GM23248 (cell line): Measurements from ENCODE around the gene DEFB123. TPM values are rescaled to one million over a fixed set of nuclear protein-coding genes. Genes with fewer than 3 reads are reported as not detected.

ENCODE experiments used
- DNase-seq: peaks from one replicate; pipeline ENCODE4 v3.0.0-alpha.2; 2015
- H2AFZ ChIP-seq: fragments of 200-600 bp; sonication (generic); 2 replicates; pipeline ENCODE4 v1.6.1; 2016; ENCODE audit warnings: antibody characterized with exemption
- H3F3A ChIP-seq: fragments of 200-600 bp; sonication (generic); 2 replicates; pipeline ENCODE4 v1.6.1; 2016; ENCODE audit warnings: mild to moderate bottlenecking, antibody characterized with exemption, mixed run types; ENCODE audit not compliant: insufficient read depth
- H3K27ac ChIP-seq: fragments of 200-600 bp; sonication (generic); 2 replicates; pipeline ENCODE4 v1.5.1; 2016; ENCODE audit warnings: mild to moderate bottlenecking
- H3K27me3 ChIP-seq: fragments of 200-600 bp; sonication (generic); replicated peaks from 2 replicates; pipeline ENCODE4 v1.6.1; 2016; ENCODE audit warnings: mild to moderate bottlenecking; ENCODE audit not compliant: insufficient read depth
- H3K36me3 ChIP-seq: fragments of 200-600 bp; sonication (generic); 2 replicates; pipeline ENCODE4 v1.6.1; 2016; ENCODE audit warnings: low read depth, mild to moderate bottlenecking
- H3K4me1 ChIP-seq: fragments of 200-600 bp; sonication (generic); 2 replicates; pipeline ENCODE4 v1.6.1; 2016; ENCODE audit warnings: mild to moderate bottlenecking; ENCODE audit not compliant: insufficient read depth
- H3K4me2 ChIP-seq: fragments of 200-600 bp; sonication (generic); one replicate; pipeline ENCODE4 v1.6.1; 2016; ENCODE audit warnings: mild to moderate bottlenecking; ENCODE audit not compliant: unreplicated experiment
- H3K4me3 ChIP-seq: fragments of 200-600 bp; sonication (generic); 2 replicates; pipeline ENCODE4 v1.5.1; 2016; ENCODE audit warnings: mild to moderate bottlenecking
- H3K79me2 ChIP-seq: fragments of 200-600 bp; sonication (generic); 2 replicates; pipeline ENCODE4 v1.6.1; 2016; ENCODE audit warnings: mild to moderate bottlenecking; ENCODE audit not compliant: insufficient read depth
- H3K9ac ChIP-seq: fragments of 200-600 bp; sonication (generic); 2 replicates; pipeline ENCODE4 v1.6.1; 2016; ENCODE audit warnings: mild to moderate bottlenecking
- H3K9me2 ChIP-seq: fragments of 200-600 bp; sonication (generic); 2 replicates; pipeline ENCODE4 v1.6.1; 2016; ENCODE audit warnings: mixed run types, mild to moderate bottlenecking, moderate library complexity; ENCODE audit not compliant: insufficient read depth
- H3K9me3 ChIP-seq: fragments of 200-600 bp; sonication (generic); one replicate; pipeline ENCODE4 v1.6.1; 2017; ENCODE audit warnings: low read depth
- H4K20me1 ChIP-seq: fragments of 200-600 bp; sonication (generic); 2 replicates; pipeline ENCODE4 v1.6.0; 2016; ENCODE audit not compliant: insufficient read depth
- EZH2 ChIP-seq: fragments of 200-600 bp; sonication (generic); IDR thresholded peaks from 2 replicates; pipeline ENCODE4 v1.6.1; 2018; ENCODE audit warnings: antibody characterized with exemption, mild to moderate bottlenecking; ENCODE audit not compliant: insufficient read depth, poor library complexity, severe bottlenecking
- EZH2phosphoT487 ChIP-seq: fragments of 200-600 bp; sonication (generic); IDR thresholded peaks from 2 replicates; pipeline ENCODE4 v1.6.1; 2018; ENCODE audit warnings: antibody characterized with exemption, moderate library complexity, mild to moderate bottlenecking, low read depth; ENCODE audit not compliant: insufficient read depth
- WGBS, 2 experiments: methylation state at CpG; one replicate each; pipeline ENCODE4 v1.1.6; 2015 to 2017; ENCODE audit warnings: low lambda C conversion rate in 2 of 2, low coverage in 1 of 2; ENCODE audit errors: missing lambda C conversion rate in 2 of 2; 5-methylcytosine and 5-hydroxymethylcytosine counted together
- in situ Hi-C: fragments of 300-500 bp; cut with MboI; formaldehyde crosslinking; loops from 2 replicates; pipeline ENCODE4 v1.15.0; 2020
- polyA plus RNA-seq: library from polyadenylated mRNA; unstranded; fragments of >200 nt; fragmentation: Nextera tagmentation; extraction: Ambion mirVana; gene quantifications from 2 replicates; pipeline ENCODE4 v1.2.1, GENCODE V29; 2016
- total RNA-seq: library from RNA; depleted of rRNA; stranded (reverse); fragments of >200 nt; shearing (Covaris generic); gene quantifications from 2 replicates; pipeline ENCODE4 v1.2.3, GENCODE V29; 2014

Gene DEFB123
- total and polyA plus RNA-seq, 2 experiments from 2014 or later = not detected

DNA sequence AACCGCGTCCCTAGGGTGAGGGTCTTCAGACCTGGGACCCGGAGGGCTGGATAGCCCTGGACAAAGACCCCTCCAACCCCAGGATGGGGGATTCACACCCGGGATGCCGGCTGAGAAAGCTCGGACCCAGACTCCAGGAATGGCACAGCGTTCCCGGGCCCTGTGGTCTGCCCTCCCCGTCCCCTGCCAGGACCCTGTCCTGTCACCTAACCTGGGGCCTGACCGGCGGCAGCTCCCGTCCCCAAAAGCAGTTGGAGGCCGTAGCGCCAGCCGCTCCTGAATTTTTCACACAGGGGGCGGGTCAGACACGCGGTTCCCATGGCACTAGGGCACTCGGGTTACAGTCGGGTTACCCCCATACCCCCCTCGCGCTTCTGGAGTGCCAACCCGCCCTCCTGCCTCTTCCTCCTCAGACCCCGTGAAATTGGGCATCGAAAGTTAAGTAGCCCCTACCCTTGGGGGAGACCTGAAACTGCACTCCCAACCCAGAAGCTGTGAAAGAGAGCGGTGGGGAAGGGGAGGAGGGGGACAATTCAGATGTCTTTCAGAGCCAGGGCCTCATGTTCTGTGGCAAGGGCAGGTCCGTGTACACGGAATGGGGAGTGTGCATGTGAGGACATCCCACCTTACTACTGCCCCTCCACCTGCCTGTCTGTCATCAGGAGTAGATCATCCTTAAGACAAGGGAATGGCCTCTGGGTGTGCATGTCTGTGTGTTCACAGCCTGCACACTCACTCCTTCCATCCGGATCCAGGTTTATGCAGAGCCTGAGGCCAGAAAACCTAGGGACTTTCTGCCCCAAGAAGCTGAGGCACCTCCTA, 35.3 kb downstream of the DEFB123 start:
- TF ChIP-seq EZH2phosphoT487 (no peak), EZH2 (no peak)
- H2AFZ ChIP-seq = 0 out of 2 replicates have a peak overlapping the region, but pooled peaks have one; percentile 28
- H3K36me3 ChIP-seq = no peaks in the 10 kb centered on the region
- H3K79me2 ChIP-seq = no peaks in the 10 kb centered on the region
- H3K9me3 ChIP-seq = no peaks in the 10 kb centered on the region
- H3K9me2 ChIP-seq = no peaks in the 10 kb centered on the region
- no peak overlapping the region for H3K4me3 ChIP-seq
- H3K4me1 ChIP-seq = no peaks in the 10 kb centered on the region
- H3K9ac ChIP-seq = no peak overlapping the region
- H3K27me3 ChIP-seq = peaks cover 23% of the 10 kb centered on the region
- no peak overlapping the region for H3K4me2 ChIP-seq
- DNase-seq = no peak
- H3K27ac ChIP-seq = no peak overlapping the region
- no peaks in the 10 kb centered on the region for H3F3A ChIP-seq
- H4K20me1 ChIP-seq = no peaks in the 10 kb centered on the region
- WGBS, 2 experiments = 7% methylated on average over 25 to 29 of the region's 29 CpGs
- in situ Hi-C loops = no loop called here

DNA sequence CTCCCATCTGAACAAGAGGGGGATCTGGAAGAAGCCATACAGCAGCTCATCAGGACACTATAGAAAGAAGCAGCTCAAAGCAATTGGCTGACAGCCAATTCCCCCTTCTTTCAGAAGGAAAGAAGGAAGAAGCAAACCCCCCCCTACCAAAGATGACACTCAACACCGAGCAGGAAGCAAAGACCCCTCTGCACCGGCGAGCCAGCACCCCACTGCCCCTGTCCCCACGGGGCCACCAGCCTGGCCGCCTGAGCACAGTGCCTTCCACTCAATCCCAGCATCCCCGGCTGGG, 35.8 kb downstream of the DEFB123 start:
- Histone ChIP-seq H3K9me3 (no peaks in the 10 kb centered on the region), H4K20me1 (no peaks in the 10 kb centered on the region), H3K27me3 (peaks cover 23% of the 10 kb centered on the region), H3F3A (no peaks in the 10 kb centered on the region), H3K4me3 (no peak overlapping the region), H3K27ac (no peak overlapping the region), H3K9ac (no peak overlapping the region), H2AFZ (no peak overlapping the region), H3K4me1 (no peaks in the 10 kb centered on the region), H3K4me2 (no peak overlapping the region), H3K9me2 (no peaks in the 10 kb centered on the region), H3K36me3 (no peaks in the 10 kb centered on the region), H3K79me2 (no peaks in the 10 kb centered on the region)
- WGBS, 2 experiments = 76 to 92% methylated on average over 5 to 6 of the region's 6 CpGs
- TF ChIP-seq EZH2phosphoT487 (no peak), EZH2 (no peak)
- DNase-seq = no peak
- in situ Hi-C loops = no loop called here

DNA sequence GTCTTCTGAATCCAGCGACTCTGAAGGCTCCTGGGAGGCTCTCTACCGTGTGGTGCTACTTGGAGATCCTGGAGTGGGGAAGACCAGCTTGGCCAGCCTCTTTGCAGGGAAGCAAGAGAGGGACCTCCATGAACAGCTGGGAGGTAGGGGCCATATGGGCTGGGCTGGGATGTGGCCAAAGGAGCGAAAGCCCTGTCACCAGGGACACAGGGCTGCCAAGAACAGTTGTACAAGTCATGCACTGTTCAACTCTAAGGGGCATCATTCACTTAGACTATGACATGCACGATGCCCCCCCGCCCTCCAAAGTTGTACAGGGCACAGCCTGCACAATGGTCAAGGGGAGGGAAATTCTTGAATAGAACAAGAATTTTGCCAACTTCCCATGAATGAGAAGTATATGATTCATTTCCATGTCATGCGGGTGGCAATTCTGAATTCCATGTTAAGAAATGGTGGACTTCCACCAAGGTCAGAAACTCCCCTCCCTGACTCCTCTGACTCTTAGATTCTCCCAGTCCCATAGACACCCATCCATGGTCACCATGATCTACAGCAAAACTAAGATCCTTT, 36.3 kb downstream of the DEFB123 start:
- H3K9me2 ChIP-seq = no peaks in the 10 kb centered on the region
- H3K9ac ChIP-seq = no peak overlapping the region
- in situ Hi-C loops = no loop called here
- H4K20me1 ChIP-seq = no peaks in the 10 kb centered on the region
- H2AFZ ChIP-seq = no peak overlapping the region
- no peak overlapping the region for H3K4me2 ChIP-seq
- no peak overlapping the region for H3K4me3 ChIP-seq
- 87 to 89% methylated on average over 6 of the region's 6 CpGs for WGBS, 2 experiments
- no peaks in the 10 kb centered on the region for H3K9me3 ChIP-seq
- no peak overlapping the region for H3K27ac ChIP-seq
- H3K4me1 ChIP-seq = no peaks in the 10 kb centered on the region
- no peaks in the 10 kb centered on the region for H3F3A ChIP-seq
- H3K27me3 ChIP-seq = peaks cover 23% of the 10 kb centered on the region
- no peaks in the 10 kb centered on the region for H3K36me3 ChIP-seq
- H3K79me2 ChIP-seq = no peaks in the 10 kb centered on the region
- DNase-seq = no peak
- TF ChIP-seq EZH2phosphoT487 = no peak
- no peak for TF ChIP-seq EZH2

DNA sequence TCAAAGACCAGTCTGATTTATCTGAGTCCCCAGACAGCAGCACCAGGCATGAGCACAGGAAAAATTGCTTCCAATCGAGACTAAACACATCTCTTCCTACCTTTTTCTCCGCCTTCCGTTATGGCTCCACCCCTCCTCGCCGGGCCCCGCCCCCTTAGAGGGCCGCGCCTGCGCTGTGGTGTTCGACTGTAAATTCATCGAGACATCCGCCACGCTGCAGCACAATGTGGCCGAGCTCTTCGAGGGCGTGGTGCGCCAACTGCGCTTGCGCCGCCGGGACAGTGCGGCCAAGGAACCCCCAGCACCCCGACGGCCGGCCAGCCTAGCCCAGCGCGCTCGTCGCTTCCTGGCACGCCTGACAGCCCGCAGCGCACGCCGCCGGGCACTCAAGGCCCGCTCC, 43.6 kb downstream of the DEFB123 start:
- Histone ChIP-seq H3K4me3 (no peak overlapping the region), H3K27me3 (0 out of 2 replicates have a peak, but pooled peaks cover 12% of the 10 kb centered on the region), H3K79me2 (no peaks in the 10 kb centered on the region), H3K4me1 (no peaks in the 10 kb centered on the region), H3K9ac (no peak overlapping the region), H4K20me1 (no peaks in the 10 kb centered on the region), H2AFZ (no peak overlapping the region), H3K36me3 (no peaks in the 10 kb centered on the region), H3K4me2 (no peak overlapping the region), H3F3A (no peaks in the 10 kb centered on the region), H3K9me3 (no peaks in the 10 kb centered on the region), H3K9me2 (no peaks in the 10 kb centered on the region), H3K27ac (no peak overlapping the region)
- no peak for TF ChIP-seq EZH2phosphoT487
- TF ChIP-seq EZH2 = no peak
- WGBS, 2 experiments = 33 to 43% methylated on average over 36 of the region's 36 CpGs
- peak; percentile 47 for DNase-seq
- in situ Hi-C loops = no loop called here
